GM11168 (cell line): ENCODE results near the gene VPS8.

ENCODE experiments used
- in situ Hi-C: fragments of 300-500 bp; cut with MboI; formaldehyde crosslinking; loops from one replicate; pipeline ENCODE4 v1.12.0; 2022; ENCODE audit warnings: low sequenced_read_pairs; ENCODE audit not compliant: unreplicated experiment

The VPS8 gene

GRCh38 chr3:184783319-184783718, 28.6 kb upstream of the VPS8 start:
- in situ Hi-C loops: no loop called here

DNA sequence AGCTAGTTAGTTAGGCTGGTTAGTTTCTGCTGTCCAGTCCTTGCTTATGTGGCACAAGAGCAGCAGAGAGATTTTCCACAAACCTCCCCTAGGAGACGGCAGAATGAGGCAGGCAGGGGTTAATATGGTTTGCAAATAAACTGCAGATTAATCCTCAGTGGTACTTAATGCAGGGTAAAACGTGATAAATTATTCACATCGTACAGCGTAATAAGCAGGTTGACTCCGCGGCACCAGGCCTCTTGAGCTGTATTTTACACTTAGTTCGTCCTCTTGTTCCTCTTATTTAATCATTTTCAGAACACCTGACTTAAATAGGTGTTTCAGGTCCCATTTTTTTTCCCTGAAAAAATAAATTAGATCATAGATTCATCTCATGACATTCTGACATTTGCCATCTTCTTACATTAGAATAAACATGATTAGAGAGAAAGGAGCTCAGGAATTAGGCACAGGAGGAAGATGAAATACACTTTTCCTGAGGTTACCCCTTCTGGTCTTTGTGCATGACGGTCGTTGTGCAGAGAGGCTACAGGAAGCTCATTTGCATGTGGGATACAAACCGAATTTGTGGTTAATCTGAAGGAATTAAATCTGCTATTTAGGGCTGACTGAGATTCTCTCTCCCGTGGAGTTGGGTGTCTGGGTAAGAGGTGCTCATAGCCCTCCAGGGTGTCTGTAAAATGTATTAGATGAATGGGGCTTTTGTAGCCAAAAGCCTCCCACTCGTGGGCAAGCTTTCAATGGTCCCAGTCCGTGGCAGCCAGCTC, 27.1 kb upstream of the VPS8 start:
- in situ Hi-C loops: no loop called here

- in situ Hi-C loops: no loop called here
These were observed 26.1 kb upstream of the VPS8 start for GRCh38 chr3:184785890-184786279.

DNA sequence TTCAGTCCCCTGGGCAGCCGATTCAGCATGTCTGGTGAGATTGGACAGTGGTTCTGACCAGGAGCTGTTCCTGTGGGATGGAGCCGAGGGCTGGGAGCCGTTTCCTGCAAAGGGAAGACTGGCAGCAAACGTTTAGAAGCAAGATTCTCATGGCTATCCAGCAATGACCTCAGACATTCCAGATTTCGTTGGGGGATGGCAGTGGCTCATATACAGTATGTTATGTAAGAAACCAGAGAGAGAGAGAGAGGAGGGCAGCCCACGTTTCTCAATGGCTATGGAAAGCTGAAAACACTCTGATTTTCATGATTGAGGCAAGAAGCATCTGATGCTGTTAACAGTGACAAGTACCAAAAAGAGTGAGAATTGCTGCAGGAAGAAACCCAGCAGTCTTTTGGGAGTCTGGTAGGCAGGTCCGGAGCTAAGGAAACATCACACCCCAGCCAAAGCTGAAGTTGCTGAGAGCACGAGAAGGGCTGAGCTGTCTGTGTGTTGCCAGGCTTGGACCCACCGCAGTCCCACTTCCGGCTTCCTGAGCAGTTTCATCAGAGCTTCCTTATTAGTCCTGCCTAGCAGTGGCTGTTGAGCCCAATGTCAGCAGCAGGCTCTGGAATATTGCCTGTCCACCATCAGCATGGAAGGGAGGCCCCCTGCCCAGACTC, 25.6 kb upstream of the VPS8 start:
- in situ Hi-C loops: no loop called here

GRCh38 chr3:184788751-184789150, 23.2 kb upstream of the VPS8 start:
- in situ Hi-C loops: no loop called here

GRCh38 chr3:184789314-184789998, 22.5 kb upstream of the VPS8 start:
- in situ Hi-C loops: no loop called here

DNA sequence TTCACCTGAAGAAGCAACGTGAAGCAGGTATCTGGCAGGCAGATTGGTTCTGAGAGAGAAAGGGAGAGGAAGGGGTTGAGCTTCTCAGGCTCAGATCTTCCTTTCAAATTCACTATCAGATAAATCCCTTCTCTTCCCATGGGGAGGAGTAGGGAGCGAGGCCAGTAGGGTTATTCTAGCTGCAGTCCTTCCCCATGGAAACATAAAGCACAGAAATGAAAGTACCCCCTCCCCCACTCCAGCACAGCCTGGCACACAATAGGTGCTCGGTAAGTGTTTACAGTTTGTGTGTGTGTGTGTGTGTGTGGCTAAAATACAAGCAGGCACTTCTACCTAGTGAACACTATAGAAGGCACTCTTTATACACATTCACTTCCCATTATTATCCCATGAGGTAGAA, 20.8 kb upstream of the VPS8 start:
- in situ Hi-C loops: no loop called here

- in situ Hi-C loops: no loop called here
These were observed 16.3 kb upstream of the VPS8 start for GRCh38 chr3:184795522-184796190.

GRCh38 chr3:184796551-184796950, 15.4 kb upstream of the VPS8 start:
- in situ Hi-C loops: no loop called here

GRCh38 chr3:184796954-184797353, 15.0 kb upstream of the VPS8 start:
- in situ Hi-C loops: no loop called here

DNA sequence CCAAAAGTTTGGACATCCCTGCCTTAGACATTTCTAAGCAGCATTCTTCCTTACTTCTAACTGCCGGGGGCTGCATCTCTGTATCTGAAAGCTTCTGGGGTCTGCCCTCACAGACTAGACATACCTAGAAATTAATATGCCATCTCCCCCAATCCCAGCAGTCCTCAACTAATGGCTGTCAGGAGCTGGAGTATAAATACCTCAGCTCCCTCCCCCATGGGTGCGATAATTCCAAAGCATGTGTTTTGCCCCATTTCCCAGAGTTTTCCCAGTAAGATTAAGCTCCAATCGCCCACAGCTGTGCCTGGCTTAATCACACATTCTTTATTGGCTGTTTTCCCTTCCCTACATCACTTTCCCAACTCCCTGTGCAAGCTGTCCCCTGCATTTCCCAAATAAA, 13.8 kb upstream of the VPS8 start:
- in situ Hi-C loops: no loop called here

DNA sequence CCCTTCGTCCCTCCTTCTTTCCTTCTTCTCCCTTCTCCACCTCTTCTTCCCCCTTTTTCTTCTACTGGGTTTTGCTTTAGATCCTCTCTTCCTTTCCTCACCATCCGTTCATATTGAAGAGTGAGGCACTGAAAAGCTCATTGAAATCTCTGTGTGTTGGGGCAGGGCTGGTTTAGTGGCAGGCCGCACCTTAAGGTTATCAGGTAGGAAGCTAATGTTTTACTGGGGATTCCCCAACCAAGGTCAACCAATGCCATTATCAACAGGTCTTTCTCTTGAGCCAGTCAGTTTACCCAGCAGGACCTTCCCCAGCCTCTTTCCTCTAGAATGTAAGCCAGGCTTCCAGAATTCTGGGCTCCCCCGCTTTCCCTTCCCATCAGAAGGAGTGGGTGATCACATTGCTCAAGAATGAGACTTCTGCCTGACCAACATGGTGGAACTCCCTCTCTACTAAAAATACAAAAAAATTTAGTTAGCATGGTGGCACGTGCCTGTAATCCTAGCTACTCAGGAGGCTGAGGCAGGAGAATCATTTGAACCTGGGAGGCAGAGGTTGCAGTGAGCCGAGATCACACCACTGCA, 11.5 kb upstream of the VPS8 start:
- in situ Hi-C loops: no loop called here

DNA sequence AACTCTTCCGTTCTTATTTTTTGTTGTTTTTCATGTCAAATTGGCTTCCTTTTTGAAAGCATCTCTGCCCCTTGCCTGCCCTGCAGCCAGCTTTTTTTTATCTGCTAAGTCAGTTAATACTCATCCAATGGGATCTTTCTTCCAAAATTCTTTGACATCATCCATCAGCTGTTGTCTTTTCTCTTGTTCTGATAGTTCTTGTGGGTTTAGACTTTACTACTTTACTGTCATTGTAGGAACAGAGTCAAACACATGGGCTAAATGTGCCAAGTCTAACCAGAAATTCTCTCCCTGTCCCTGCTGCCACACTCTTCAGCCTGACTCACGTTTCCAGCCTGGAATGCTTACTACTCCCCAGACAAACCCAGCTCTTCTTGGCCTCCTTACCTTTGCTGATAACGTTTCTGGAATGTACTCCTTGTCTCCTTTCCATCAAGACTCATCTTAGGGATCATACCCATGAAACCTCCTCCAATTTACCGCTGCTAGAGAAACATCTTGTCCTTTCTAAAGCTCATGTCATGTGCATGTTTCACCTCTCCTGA, 10.7 kb upstream of the VPS8 start:
- in situ Hi-C loops: no loop called here

GRCh38 chr3:184802150-184802549, 9.8 kb upstream of the VPS8 start:
- in situ Hi-C loops: no loop called here

DNA sequence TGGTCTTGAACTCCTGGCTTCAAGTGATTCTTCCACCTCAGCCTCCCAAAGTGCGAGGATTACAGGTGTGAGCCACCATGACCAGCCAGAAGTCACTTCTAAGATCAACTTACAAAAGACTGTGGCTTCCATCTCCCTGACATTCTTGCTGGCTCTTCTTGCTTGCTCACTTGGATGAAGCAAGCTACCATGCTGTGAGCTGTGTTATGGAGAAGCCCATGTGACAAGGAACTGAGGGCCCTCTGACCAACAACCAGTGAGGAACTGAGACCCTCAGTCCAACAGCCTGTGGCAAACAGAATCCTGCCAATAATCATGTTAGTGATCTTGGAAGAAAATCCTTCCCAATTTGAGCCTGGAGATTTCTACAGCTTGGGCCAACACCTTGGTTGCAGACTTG, 7.2 kb upstream of the VPS8 start:
- in situ Hi-C loops: no loop called here

- in situ Hi-C loops: no loop called here
These were observed 6.5 kb upstream of the VPS8 start for GRCh38 chr3:184805351-184806038.

- in situ Hi-C loops: no loop called here
These were observed 5.2 kb upstream of the VPS8 start for GRCh38 chr3:184806567-184807271.

DNA sequence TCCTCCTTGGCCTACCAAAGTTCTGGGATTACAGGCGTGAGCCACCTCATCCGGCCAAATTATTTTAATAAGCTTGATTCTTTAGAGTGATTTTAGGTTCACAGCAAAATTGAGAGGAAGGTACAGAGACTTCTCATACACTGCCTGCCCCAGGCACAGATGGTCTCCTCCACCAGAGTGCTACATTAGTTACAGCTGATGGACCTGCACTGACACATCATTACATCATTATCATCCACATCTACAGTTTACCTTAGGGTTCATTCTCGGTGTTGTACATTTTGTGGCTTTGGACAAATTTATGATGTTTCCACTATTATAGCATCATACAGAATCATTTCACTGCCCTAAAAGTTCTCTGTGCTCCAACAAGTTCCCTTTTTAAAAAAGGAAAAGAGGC, 4.4 kb upstream of the VPS8 start:
- in situ Hi-C loops: no loop called here

DNA sequence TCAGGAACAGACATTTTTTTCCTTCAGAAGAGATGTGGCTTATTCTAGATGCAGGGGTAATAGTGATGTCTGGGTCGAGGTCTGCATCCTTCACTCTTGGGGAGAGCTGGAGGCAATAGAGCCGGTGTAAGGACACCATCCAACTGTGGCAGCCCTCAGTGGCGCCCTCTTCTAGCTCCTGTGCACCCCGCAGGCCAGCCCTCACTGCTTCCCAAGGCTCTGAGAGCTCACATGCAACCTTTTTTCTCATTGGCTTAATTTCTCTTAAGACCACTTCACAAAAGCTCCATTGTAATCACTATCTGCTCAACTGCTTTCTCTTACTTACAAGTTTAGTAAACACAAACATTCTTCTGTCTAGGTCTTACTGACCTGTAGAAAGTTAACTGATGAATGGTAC, 3.9 kb upstream of the VPS8 start:
- in situ Hi-C loops: no loop called here
